H1 (cell line): ENCODE results near the gene PRXL2A. TPM values are rescaled to one million over a fixed set of nuclear protein-coding genes. Genes with fewer than 3 reads are reported as not detected.

ENCODE experiments used
- CTCF ChIA-PET: fragments of 300-600 bp; sonication (Branson Sonifier 250); formaldehyde crosslinking; loops from one replicate; lab custom pipeline; 2021; ENCODE audit not compliant: partially characterized antibody; lab: Charles Lee
- POLR2A ChIA-PET: fragments of 300-600 bp; sonication (Branson Sonifier 250); formaldehyde crosslinking; loops from one replicate; lab custom pipeline; 2021; ENCODE audit warnings: inconsistent platforms; ENCODE audit not compliant: partially characterized antibody; lab: Charles Lee
- DNase-seq, 2 experiments: peaks; one replicate each; pipeline versions ENCODE4 v3.0.0 to v3.0.0-alpha.2; 2010 to 2022; ENCODE audit warnings: low spot score in 2 of 2, low read depth in 1 of 2, mixed read lengths in 1 of 2
- FAIRE-seq: peaks from 2 replicates; lab custom pipeline; 2011; peaks lifted over from hg19 to GRCh38; lab: Jason Lieb, UNC
- H2AFZ ChIP-seq: 2 replicates; pipeline ENCODE4 v1.8.1; 2012; ENCODE audit warnings: low read length, inconsistent platforms
- H2AK5ac ChIP-seq: 2 replicates; pipeline ENCODE4 v1.6.1; 2013; ENCODE audit warnings: low read depth, low read length
- H2BK120ac ChIP-seq: replicated peaks from 2 replicates; pipeline ENCODE3; 2013; ENCODE audit warnings: low read depth, low read length, inconsistent platforms
- H2BK12ac ChIP-seq: 2 replicates; pipeline ENCODE4 v1.6.1; 2013; ENCODE audit warnings: low read depth, low read length
- H2BK15ac ChIP-seq: 2 replicates; pipeline ENCODE4 v1.6.1; 2013; ENCODE audit warnings: low read length
- H2BK20ac ChIP-seq: 2 replicates; pipeline ENCODE4 v1.6.1; 2013; ENCODE audit warnings: low read length
- H2BK5ac ChIP-seq: 2 replicates; pipeline ENCODE4 v1.6.1; 2013; ENCODE audit warnings: low read depth, low read length
- H3K14ac ChIP-seq: 2 replicates; pipeline ENCODE4 v1.6.1; 2013; ENCODE audit warnings: inconsistent platforms; ENCODE audit not compliant: insufficient read length
- H3K18ac ChIP-seq: 2 replicates; pipeline ENCODE4 v1.6.1; 2013; ENCODE audit warnings: low read length; ENCODE audit errors: extremely low read depth
- H3K23ac ChIP-seq: 2 replicates; pipeline ENCODE4 v1.6.1; 2013; ENCODE audit warnings: inconsistent platforms; ENCODE audit not compliant: insufficient read length
- H3K23me2 ChIP-seq: 2 replicates; pipeline ENCODE4 v1.6.1; 2013; ENCODE audit warnings: low read depth, low read length
- H3K27ac ChIP-seq: 2 replicates; pipeline ENCODE4 v1.6.1; 2011; ENCODE audit warnings: low read depth, low read length, inconsistent platforms
- H3K27me3 ChIP-seq, 4 experiments: replicated peaks in 1 of 4; 1 replicate in 1 of 4; 2 replicates in 3 of 4; pipeline versions ENCODE4 v1.6.1 to v1.8.1; 2011 to 2013; ENCODE audit warnings: low read length in 3 of 4, mild to moderate bottlenecking in 3 of 4, inconsistent platforms in 2 of 4, mixed read lengths in 2 of 4, moderate library complexity in 1 of 4; ENCODE audit not compliant: control insufficient read depth in 3 of 4, insufficient read depth in 3 of 4; ENCODE audit errors: extremely low read depth in 1 of 4
- H3K36me3 ChIP-seq, 4 experiments: 2 replicates each; pipeline versions ENCODE4 v1.6.1 to v1.8.1; 2011 to 2013; ENCODE audit warnings: mild to moderate bottlenecking in 4 of 4, low read length in 3 of 4, moderate library complexity in 2 of 4, control low read depth in 1 of 4, inconsistent platforms in 1 of 4; ENCODE audit not compliant: insufficient read depth in 4 of 4, control insufficient read depth in 2 of 4
- H3K4ac ChIP-seq: replicated peaks from 2 replicates; pipeline ENCODE3; 2013; ENCODE audit warnings: low read length, low read depth, mixed read lengths, inconsistent platforms; ENCODE audit not compliant: insufficient read length
- H3K4me1 ChIP-seq, 4 experiments: replicated peaks in 1 of 4; 1 replicate in 1 of 4; 2 replicates in 3 of 4; pipeline versions ENCODE4 v1.6.1 to v1.8.1; 2011 to 2013; ENCODE audit warnings: low read length in 3 of 4, inconsistent platforms in 2 of 4, mixed read lengths in 1 of 4; ENCODE audit not compliant: insufficient read depth in 4 of 4, control insufficient read depth in 3 of 4
- H3K4me2 ChIP-seq, 2 experiments: 2 replicates each; pipeline versions ENCODE4 v1.6.1 to v1.8.1; 2011 to 2013; ENCODE audit warnings: low read depth in 2 of 2, low read length in 2 of 2, control low read depth in 1 of 2, inconsistent platforms in 1 of 2, mild to moderate bottlenecking in 1 of 2; ENCODE audit not compliant: insufficient read depth in 1 of 2
- H3K4me3 ChIP-seq, 4 experiments: fragments of 200-600, 300-600 bp in 1 of 4; sonication (generic), shearing (Covaris generic), sonication (Bioruptor Twin) in 1 of 4; 2 replicates each; pipeline versions ENCODE4 v1.5.1 to v1.8.1; 2011 to 2016; ENCODE audit warnings: low read length in 4 of 4, low read depth in 3 of 4, control low read depth in 2 of 4, inconsistent platforms in 2 of 4, mild to moderate bottlenecking in 2 of 4, mixed read lengths in 1 of 4, moderate library complexity in 1 of 4; ENCODE audit not compliant: insufficient read depth in 2 of 4; ENCODE audit errors: extremely low read depth in 1 of 4
- H3K56ac ChIP-seq: replicated peaks from 2 replicates; pipeline ENCODE3; 2013; ENCODE audit warnings: low read depth, mild to moderate bottlenecking, mixed read lengths, low read length, inconsistent platforms; ENCODE audit not compliant: insufficient read length
- H3K79me1 ChIP-seq: 2 replicates; pipeline ENCODE4 v1.6.1; 2013; ENCODE audit warnings: low read depth, low read length, control low read depth
- H3K79me2 ChIP-seq, 2 experiments: 2 replicates each; pipeline versions ENCODE4 v1.6.1 to v1.8.1; 2012 to 2013; ENCODE audit warnings: low read length in 2 of 2, mild to moderate bottlenecking in 2 of 2, inconsistent platforms in 1 of 2; ENCODE audit not compliant: insufficient read depth in 2 of 2, control insufficient read depth in 1 of 2
- H3K9ac ChIP-seq, 4 experiments: replicated peaks in 1 of 4; 1 replicate in 1 of 4; 2 replicates in 3 of 4; pipeline versions ENCODE4 v1.6.1 to v1.8.1; 2011 to 2013; ENCODE audit warnings: low read depth in 3 of 4, low read length in 3 of 4, control low read depth in 2 of 4, mild to moderate bottlenecking in 2 of 4, moderate library complexity in 2 of 4, inconsistent platforms in 1 of 4; ENCODE audit errors: extremely low read depth in 1 of 4
- H3K9me3 ChIP-seq, 2 experiments: 2 replicates each; pipeline versions ENCODE4 v1.6.1 to v1.8.1; 2012 to 2013; ENCODE audit warnings: mild to moderate bottlenecking in 2 of 2, moderate library complexity in 2 of 2, control low read depth in 1 of 2, inconsistent platforms in 1 of 2, low read depth in 1 of 2, low read length in 1 of 2, mixed read lengths in 1 of 2; ENCODE audit not compliant: insufficient read depth in 2 of 2
- H4K20me1 ChIP-seq, 2 experiments: replicated peaks in 1 of 2; 2 replicates each; pipeline versions ENCODE3 to v1.8.1; 2011 to 2013; ENCODE audit warnings: inconsistent platforms in 2 of 2, low read length in 2 of 2, mild to moderate bottlenecking in 1 of 2; ENCODE audit not compliant: insufficient read depth in 2 of 2, control insufficient read depth in 1 of 2
- H4K5ac ChIP-seq: 2 replicates; pipeline ENCODE4 v1.6.1; 2013; ENCODE audit warnings: low read length, low read depth, mixed read lengths, inconsistent platforms; ENCODE audit not compliant: insufficient read length
- H4K8ac ChIP-seq: 2 replicates; pipeline ENCODE4 v1.8.0; 2013; ENCODE audit warnings: mild to moderate bottlenecking, moderate library complexity, low read length, inconsistent platforms; ENCODE audit not compliant: insufficient read depth; ENCODE audit errors: extremely low read depth
- H4K91ac ChIP-seq: replicated peaks from 2 replicates; pipeline ENCODE3; 2013; ENCODE audit warnings: low read length, mixed read lengths, inconsistent platforms; ENCODE audit not compliant: insufficient read length
- BACH1 ChIP-seq: IDR thresholded peaks from 2 replicates; pipeline ENCODE4 v1.6.1; 2012; ENCODE audit warnings: low read length, improper control_type of control experiment
- BRCA1 ChIP-seq: IDR thresholded peaks from 2 replicates; pipeline ENCODE4 v1.6.1; 2012; ENCODE audit warnings: low read depth, low read length, improper control_type of control experiment
- WGBS, 2 experiments: shearing (Covaris generic) in 1 of 2; methylation state at CpG; one replicate each; pipeline versions ENCODE4 v1.1.6 to v1.1.7; 2013 to 2015; ENCODE audit warnings: low lambda C conversion rate in 2 of 2, mixed read lengths in 2 of 2, inconsistent platforms in 1 of 2, low coverage in 1 of 2, missing lambda C conversion rate in 1 of 2; ENCODE audit not compliant: insufficient replicate concordance in 2 of 2, insufficient coverage in 1 of 2, insufficient read length in 1 of 2; ENCODE audit errors: extremely low coverage in 1 of 2, missing lambda C conversion rate in 1 of 2; 5-methylcytosine and 5-hydroxymethylcytosine counted together
- polyA plus RNA-seq, 7 experiments: library from polyadenylated mRNA; depleted of rRNA in 3 of 7; stranded (reverse) in 5 of 7; unstranded in 2 of 7; fragments of >200 nt in 5 of 7; fragments of 200-250 nt in 2 of 7; gene quantifications; 1 replicate in 5 of 7; 2 replicates in 1 of 7; 4 replicates in 1 of 7; pipeline versions ENCODE4 v1.2.1 to v1.2.3, GENCODE V29; 2011 to 2013; ENCODE audit warnings: missing spikeins in 2 of 7, mixed read lengths in 2 of 7
- total RNA-seq: library from RNA; stranded (reverse); fragmentation: NEBNext Ultra II Directional; extraction: Animal tissue kit (Norgen Biotek cat#: 25700); gene quantifications from 2 replicates; pipeline ENCODE4 v1.2.1, GENCODE V29; 2021
- TF ChIP-seq, protein P1 (sequence below): IDR thresholded peaks from 2 replicates; pipeline ENCODE4 v1.6.1; 2012; ENCODE audit warnings: inconsistent platforms

The PRXL2A gene
- total and polyA plus RNA-seq, 2 of the 8 experiments (the other 6 are each of a cell fraction or from before 2014, with no cell fraction given), result 13.4 to 58.3 TPM

DNA sequence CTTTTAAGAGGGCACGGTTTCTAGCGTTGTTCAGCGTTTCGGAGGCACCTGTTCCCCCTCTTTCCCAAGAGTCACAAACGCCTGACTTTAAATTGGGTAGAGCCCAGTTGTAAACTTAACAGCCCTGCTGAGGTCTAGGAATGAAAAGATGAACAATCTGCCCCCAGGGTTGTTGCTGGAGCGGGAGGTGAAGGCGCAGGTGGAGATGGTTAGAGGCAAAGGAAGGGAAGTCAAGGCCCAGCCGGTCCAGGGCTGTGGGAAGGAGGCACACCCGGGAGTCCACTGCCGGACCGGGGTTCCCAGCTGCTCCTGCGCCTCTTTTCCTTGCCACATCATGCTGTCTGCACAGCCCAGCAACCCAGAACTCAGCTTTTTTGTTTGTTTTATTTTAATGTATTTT, 770 bp downstream of the PRXL2A start:
- Histone ChIP-seq H3K4me2 (peak overlapping the region; percentile 76 to 85), H3K9me3 (no peaks in the 10 kb centered on the region), H4K91ac (no peak overlapping the region), H2BK5ac (no peak overlapping the region), H3K79me2 (peaks cover 0 to 11% of the 10 kb centered on the region in 2 experiments; a peak in 1 of 4 replicates), H3K27ac (no peak overlapping the region), H3K23ac (no peak overlapping the region), H3K4me1 (peaks cover 0 to 7% (median 3%) of the 10 kb centered on the region in 4 experiments; a peak in 6 of 7 replicates), H3K9ac (peak overlapping the region; percentile 55 to 67 (median 60); a peak in 5 of 7 replicates), H3K27me3 (peaks cover 0 to 10% (median 6%) of the 10 kb centered on the region in 4 experiments; a peak in 3 of 7 replicates), H2BK12ac (no peak overlapping the region), H2AK5ac (no peak overlapping the region), H4K20me1 (peaks cover 13 to 16% of the 10 kb centered on the region in 2 experiments), H3K23me2 (peaks cover 9% of the 10 kb centered on the region; the same call in 1 of the 2 replicates), H2AFZ (peak overlapping the region; percentile 9; the same call in 1 of the 2 replicates), H2BK20ac (no peak overlapping the region), H3K4me3 (peak overlapping the region; percentile 50 to 65 (median 60)), H3K36me3 (no peaks in the 10 kb centered on the region; a peak in 2 of 8 replicates), H2BK120ac (no peak overlapping the region), H2BK15ac (no peak overlapping the region), H3K4ac (no peak overlapping the region), H3K56ac (no peak overlapping the region), H3K79me1 (no peaks in the 10 kb centered on the region; the same call in 1 of the 2 replicates), H3K18ac (peak overlapping the region; percentile 20), H4K8ac (peak overlapping the region; percentile 81; the same call in 1 of the 2 replicates), H4K5ac (peak overlapping the region; percentile 39), H3K14ac (no peak overlapping the region)
- DNase-seq (no peak), FAIRE-seq (no peak)
- WGBS, 2 experiments, result 27% methylated on average over 12 of the region's 12 CpGs; no CpG with 5 or more reads in 1 of the 2 experiments
- POLR2A ChIA-PET, result no interaction called here
- CTCF ChIA-PET, result interaction anchor here (3.1 kb wide), 1 partner anchor 96 kb away, joined by 22 read pairs; no protein-coding TSS in a partner anchor
- TF ChIP-seq, protein P1, sequence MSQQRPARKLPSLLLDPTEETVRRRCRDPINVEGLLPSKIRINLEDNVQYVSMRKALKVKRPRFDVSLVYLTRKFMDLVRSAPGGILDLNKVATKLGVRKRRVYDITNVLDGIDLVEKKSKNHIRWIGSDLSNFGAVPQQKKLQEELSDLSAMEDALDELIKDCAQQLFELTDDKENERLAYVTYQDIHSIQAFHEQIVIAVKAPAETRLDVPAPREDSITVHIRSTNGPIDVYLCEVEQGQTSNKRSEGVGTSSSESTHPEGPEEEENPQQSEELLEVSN, result no peak
- no peak for TF ChIP-seq BRCA1
- no peak for TF ChIP-seq BACH1
